ENCODE data around the gene HNRNPU.

The HNRNPU gene

GRCh38 chr1:244874974-244875579, 10.7 kb upstream of the HNRNPU start:
- no peaks in the 10 kb centered on the region for H3K27me3 ChIP-seq (ENCODE audit: insufficient read depth, poor library complexity, severe bottlenecking)
- TF ChIP-seq REST (IDR thresholded peaks at IDR 0.05; ENCODE audit: insufficient replicate concordance, low read depth) (no peak), GABPA (IDR thresholded peaks at IDR 0.05; ENCODE audit: low read depth) (no peak)
- H3K27ac ChIP-seq (replicated peaks): no peak overlapping the region
- no peak for DNase-seq (ENCODE audit: low read depth in 1 of 2, low spot score in 1 of 2)
- no peak overlapping the region for H3K4me3 ChIP-seq (replicated peaks; ENCODE audit: insufficient read depth, low read length)

GRCh38 chr1:244869950-244870349, 5.6 kb upstream of the HNRNPU start:
- Histone ChIP-seq H3K27ac (replicated peaks) (no peak overlapping the region), H3K4me3 (replicated peaks; ENCODE audit: insufficient read depth, low read length) (no peak overlapping the region), H3K27me3 (ENCODE audit: insufficient read depth, poor library complexity, severe bottlenecking) (no peaks in the 10 kb centered on the region)
- DNase-seq (ENCODE audit: low read depth in 1 of 2, low spot score in 1 of 2): no peak
- TF ChIP-seq SPI1 (IDR thresholded peaks at IDR 0.05; ENCODE audit: borderline replicate concordance, low read depth) (no peak), POLR2AphosphoS5 (IDR thresholded peaks at IDR 0.05; ENCODE audit: low read depth) (no peak), CTCF (IDR thresholded peaks at IDR 0.05; ENCODE audit: insufficient read depth, low read length) (no peak), GABPA (IDR thresholded peaks at IDR 0.05; ENCODE audit: low read depth) (no peak), REST (IDR thresholded peaks at IDR 0.05; ENCODE audit: insufficient replicate concordance, low read depth) (no peak)

GRCh38 chr1:244869364-244869827, 5.1 kb upstream of the HNRNPU start:
- DNase-seq (ENCODE audit: low read depth in 1 of 2, low spot score in 1 of 2): no peak
- TF ChIP-seq REST (IDR thresholded peaks at IDR 0.05; ENCODE audit: insufficient replicate concordance, low read depth) (no peak), CTCF (IDR thresholded peaks at IDR 0.05; ENCODE audit: insufficient read depth, low read length) (no peak), SPI1 (IDR thresholded peaks at IDR 0.05; ENCODE audit: borderline replicate concordance, low read depth) (no peak)
- no peak overlapping the region for H3K27ac ChIP-seq (replicated peaks)
- no peak overlapping the region for H3K4me3 ChIP-seq (replicated peaks; ENCODE audit: insufficient read depth, low read length)
- H3K27me3 ChIP-seq (ENCODE audit: insufficient read depth, poor library complexity, severe bottlenecking): no peaks in the 10 kb centered on the region
